22Rv1 (cell line): ENCODE results near the gene DLG5.

Experiments used
- H3K27ac ChIP-seq: fragments of 450-650 bp; 2 replicates; pipeline ENCODE4 v1.5.1; 2017
- CTCF ChIP-seq: fragments of 450-650 bp; IDR thresholded peaks from 2 replicates; pipeline ENCODE4 v1.5.1; 2017; ENCODE audit warnings: mild to moderate bottlenecking
- ZFX ChIP-seq: fragments of 450-650 bp; IDR thresholded peaks from 2 replicates; pipeline ENCODE4 v1.6.1; 2017; ENCODE audit warnings: antibody characterized with exemption, borderline replicate concordance

Gene DLG5

GRCh38 chr10:77864151-77864851 lies 62.3 kb downstream of the DLG5 start:
- TF ChIP-seq CTCF: no peak
- no peak for TF ChIP-seq ZFX
- H3K27ac ChIP-seq: no peak overlapping the region

GRCh38 chr10:77863446-77863845 lies 63.1 kb downstream of the DLG5 start:
- no peak for TF ChIP-seq CTCF
- TF ChIP-seq ZFX: no peak
- no peak overlapping the region for H3K27ac ChIP-seq

- H3K27ac ChIP-seq: no peak overlapping the region
- TF ChIP-seq CTCF: no peak
- TF ChIP-seq ZFX: no peak
Observed at GRCh38 chr10:77862595-77862994, 64.0 kb downstream of the DLG5 start.

- H3K27ac ChIP-seq: no peak overlapping the region
Observed at GRCh38 chr10:77861366-77861765, 65.2 kb downstream of the DLG5 start.

GRCh38 chr10:77859865-77860282 lies 66.7 kb downstream of the DLG5 start:
- peak overlapping the region; percentile 73 for H3K27ac ChIP-seq

More at GRCh38 chr10:77861366-77861765, 65.2 kb downstream of the DLG5 start:
- TF ChIP-seq CTCF: no peak
- no peak for TF ChIP-seq ZFX

GRCh38 chr10:77859200-77859864 lies 67.2 kb downstream of the DLG5 start:
- H3K27ac ChIP-seq: peak overlapping the region; percentile 73
- TF ChIP-seq ZFX (no peak), CTCF (no peak)

More at GRCh38 chr10:77859865-77860282, 66.7 kb downstream of the DLG5 start:
- TF ChIP-seq ZFX: no peak
- TF ChIP-seq CTCF: no peak

GRCh38 chr10:77857272-77857671 lies 69.3 kb downstream of the DLG5 start:
- TF ChIP-seq CTCF: no peak
- TF ChIP-seq ZFX: no peak

More at GRCh38 chr10:77857272-77857671, 69.3 kb downstream of the DLG5 start:
- H3K27ac ChIP-seq: peak overlapping the region; percentile 25; the same call in 1 of the 2 replicates
